ENCODE results near the gene SDK1. TPM values are rescaled to one million over a fixed set of nuclear protein-coding genes. Genes with fewer than 3 reads are reported as not detected.

Gene SDK1
- total RNA-seq, 1 experiment from 2014 or later = 7.1 TPM

GRCh38 chr7:4245135-4245865, 944.2 kb downstream of the SDK1 start:
- TF ChIP-seq CTCF (IDR thresholded peaks at IDR 0.05; ENCODE audit: insufficient read depth in 1 of 2, low read depth in 1 of 2, low read length in 1 of 2, severe bottlenecking in 1 of 2, unreplicated experiment in 1 of 2) = no peak
- H3K27me3 ChIP-seq (replicated peaks; ENCODE audit: control insufficient read depth, insufficient read depth, low read length) = no peaks in the 10 kb centered on the region
- Mint-ChIP-seq H3K4me1 (ENCODE audit: low read depth, unreplicated experiment) (peaks cover 19% of the 10 kb centered on the region), H3K9me3 (ENCODE audit: unreplicated experiment) (peaks cover 8% of the 10 kb centered on the region), H3K36me3 (ENCODE audit: insufficient read depth, unreplicated experiment) (no peaks in the 10 kb centered on the region), H3K4me3 (ENCODE audit: unreplicated experiment) (no peak overlapping the region), H3K27ac (ENCODE audit: unreplicated experiment) (peak overlapping the region; percentile 81), H3K27me3 (ENCODE audit: insufficient read depth, unreplicated experiment) (no peaks in the 10 kb centered on the region)
- H3K36me3 ChIP-seq (ENCODE audit: control insufficient read depth, insufficient read depth, low read length) = no peaks in the 10 kb centered on the region
- intact Hi-C loops (cut with micrococcal nuclease; ENCODE audit: unreplicated experiment) = no loop called here
- ChIA-PET POLR2A (no interaction called here), CTCF (no interaction called here)
- 0 out of 2 replicates have a peak, but pooled peaks cover 3% of the 10 kb centered on the region for H3K9me3 ChIP-seq
- DNase-seq = no peak
- peaks cover 13% of the 10 kb centered on the region; the same call in 1 of the 2 replicates for H3K4me1 ChIP-seq
- BruUV-seq (replicated peaks) = no TSS peak
- no peak overlapping the region for H3K4me3 ChIP-seq (ENCODE audit: low read depth, low read length)

- no peak overlapping the region for H3K4me3 ChIP-seq (ENCODE audit: low read depth, low read length)
- Mint-ChIP-seq H3K4me1 (ENCODE audit: low read depth, unreplicated experiment) (peaks cover 12% of the 10 kb centered on the region), H3K27ac (ENCODE audit: unreplicated experiment) (no peak overlapping the region), H3K4me3 (ENCODE audit: unreplicated experiment) (no peak overlapping the region), H3K27me3 (ENCODE audit: insufficient read depth, unreplicated experiment) (no peaks in the 10 kb centered on the region), H3K36me3 (ENCODE audit: insufficient read depth, unreplicated experiment) (no peaks in the 10 kb centered on the region), H3K9me3 (ENCODE audit: unreplicated experiment) (peaks cover 12% of the 10 kb centered on the region)
- intact Hi-C loops (cut with micrococcal nuclease; ENCODE audit: unreplicated experiment) = no loop called here
- H3K36me3 ChIP-seq (ENCODE audit: control insufficient read depth, insufficient read depth, low read length) = no peaks in the 10 kb centered on the region
- H3K27me3 ChIP-seq (replicated peaks; ENCODE audit: control insufficient read depth, insufficient read depth, low read length) = no peaks in the 10 kb centered on the region
- no TSS peak for BruUV-seq (replicated peaks)
- CTCF ChIA-PET = no interaction called here
- no peak for TF ChIP-seq CTCF (IDR thresholded peaks at IDR 0.05; ENCODE audit: insufficient read depth in 1 of 2, low read depth in 1 of 2, low read length in 1 of 2, severe bottlenecking in 1 of 2, unreplicated experiment in 1 of 2)
- H3K4me1 ChIP-seq = peaks cover 9% of the 10 kb centered on the region; the same call in 1 of the 2 replicates
- POLR2A ChIA-PET = no interaction called here
- peaks cover 3% of the 10 kb centered on the region; the same call in 1 of the 2 replicates for H3K9me3 ChIP-seq
- peak in 1 of 2 experiments; percentile 61 for DNase-seq
These were observed 944.9 kb downstream of the SDK1 start for GRCh38 chr7:4245866-4246470.

- H3K4me1 ChIP-seq = peaks cover 9% of the 10 kb centered on the region; the same call in 1 of the 2 replicates
- Mint-ChIP-seq H3K9me3 (ENCODE audit: unreplicated experiment) (peaks cover 17% of the 10 kb centered on the region), H3K27me3 (ENCODE audit: insufficient read depth, unreplicated experiment) (no peaks in the 10 kb centered on the region), H3K4me1 (ENCODE audit: low read depth, unreplicated experiment) (peaks cover 12% of the 10 kb centered on the region), H3K27ac (ENCODE audit: unreplicated experiment) (no peak overlapping the region), H3K4me3 (ENCODE audit: unreplicated experiment) (no peak overlapping the region), H3K36me3 (ENCODE audit: insufficient read depth, unreplicated experiment) (no peaks in the 10 kb centered on the region)
- no TSS peak for BruUV-seq (replicated peaks)
- H3K9me3 ChIP-seq = peaks cover 3% of the 10 kb centered on the region; the same call in 1 of the 2 replicates
- H3K4me3 ChIP-seq (ENCODE audit: low read depth, low read length) = no peak overlapping the region
- POLR2A ChIA-PET = no interaction called here
- no peak for DNase-seq
- no peak for TF ChIP-seq CTCF (IDR thresholded peaks at IDR 0.05; ENCODE audit: insufficient read depth in 1 of 2, low read depth in 1 of 2, low read length in 1 of 2, severe bottlenecking in 1 of 2, unreplicated experiment in 1 of 2)
- no peaks in the 10 kb centered on the region for H3K36me3 ChIP-seq (ENCODE audit: control insufficient read depth, insufficient read depth, low read length)
- CTCF ChIA-PET = no interaction called here
- intact Hi-C loops (cut with micrococcal nuclease; ENCODE audit: unreplicated experiment) = no loop called here
- no peaks in the 10 kb centered on the region for H3K27me3 ChIP-seq (replicated peaks; ENCODE audit: control insufficient read depth, insufficient read depth, low read length)
These were observed 945.5 kb downstream of the SDK1 start for GRCh38 chr7:4246536-4246935.

Measured in Caco-2 (cell line).